Activated naive CD4-positive, alpha-beta T cell treated with Interleukin-2 at 50 U/mL for 16 hours (primary cell): ENCODE data around the gene CYP11A1.

Source experiments
- DNase-seq: peaks from one replicate; pipeline ENCODE4 v3.0.0-alpha.2; 2020

The CYP11A1 gene

DNA sequence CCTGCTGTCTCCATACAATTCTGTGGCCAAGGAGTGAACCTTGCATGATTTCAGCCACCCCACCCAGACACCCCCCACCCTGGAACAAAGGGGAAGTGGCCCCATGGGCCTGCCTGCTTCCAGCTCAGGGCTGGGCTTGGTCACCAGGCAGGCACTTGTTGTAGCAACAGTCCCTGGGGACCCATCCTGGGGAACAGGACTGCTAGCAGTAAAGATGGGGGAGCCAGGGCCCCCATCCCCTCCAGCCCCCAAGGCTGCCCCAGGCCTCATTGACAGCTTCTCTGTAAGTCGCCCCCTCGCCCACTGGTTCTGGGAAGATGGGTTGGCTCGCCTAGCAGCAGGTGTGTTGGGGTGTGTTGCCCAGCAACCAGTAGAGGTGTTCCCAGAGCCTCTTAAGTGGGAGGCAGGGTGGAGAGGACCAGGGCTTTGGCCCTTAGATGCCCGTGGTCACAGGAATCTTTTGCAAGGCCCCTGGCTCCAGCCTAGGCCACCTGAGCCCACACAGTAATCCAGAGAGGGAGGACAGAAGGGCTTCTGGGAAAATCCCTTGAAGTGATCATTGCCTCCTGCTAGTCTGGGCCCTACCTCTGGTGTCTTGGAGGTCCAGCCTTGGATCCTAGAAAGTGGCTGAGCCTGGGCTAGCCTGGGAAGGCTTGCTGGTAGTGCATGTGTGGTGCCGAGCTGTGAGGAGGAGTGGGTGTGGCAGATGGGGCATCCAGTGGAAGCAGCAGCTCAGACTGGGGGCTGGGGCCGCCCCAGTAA, 48.9 kb downstream of the CYP11A1 start:
- DNase-seq = no peak

- no peak for DNase-seq
Observed at GRCh38 chr15:74317820-74318375, 49.5 kb downstream of the CYP11A1 start.

GRCh38 chr15:74316141-74316540, 51.3 kb downstream of the CYP11A1 start:
- DNase-seq = no peak

DNA sequence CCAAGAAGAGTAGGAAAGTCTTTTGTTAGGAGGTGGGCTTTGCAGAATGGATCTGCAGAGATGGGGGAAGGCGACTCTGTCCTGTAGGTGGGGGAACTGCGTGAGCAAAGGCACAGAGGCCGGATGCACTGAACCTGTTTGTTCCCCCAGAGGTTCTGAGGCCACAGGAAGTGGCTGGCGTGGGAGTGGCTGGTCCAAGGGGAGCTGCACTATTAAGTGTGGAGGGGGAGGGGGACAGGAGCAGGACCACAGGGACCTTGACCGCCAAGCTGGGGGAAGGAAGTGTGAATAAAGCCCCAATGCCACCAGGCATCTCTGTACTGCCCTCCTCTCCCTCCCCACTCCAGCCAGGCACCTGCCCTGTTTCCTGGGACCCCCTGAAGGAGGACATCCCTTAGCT, 51.8 kb downstream of the CYP11A1 start:
- no peak for DNase-seq

DNA sequence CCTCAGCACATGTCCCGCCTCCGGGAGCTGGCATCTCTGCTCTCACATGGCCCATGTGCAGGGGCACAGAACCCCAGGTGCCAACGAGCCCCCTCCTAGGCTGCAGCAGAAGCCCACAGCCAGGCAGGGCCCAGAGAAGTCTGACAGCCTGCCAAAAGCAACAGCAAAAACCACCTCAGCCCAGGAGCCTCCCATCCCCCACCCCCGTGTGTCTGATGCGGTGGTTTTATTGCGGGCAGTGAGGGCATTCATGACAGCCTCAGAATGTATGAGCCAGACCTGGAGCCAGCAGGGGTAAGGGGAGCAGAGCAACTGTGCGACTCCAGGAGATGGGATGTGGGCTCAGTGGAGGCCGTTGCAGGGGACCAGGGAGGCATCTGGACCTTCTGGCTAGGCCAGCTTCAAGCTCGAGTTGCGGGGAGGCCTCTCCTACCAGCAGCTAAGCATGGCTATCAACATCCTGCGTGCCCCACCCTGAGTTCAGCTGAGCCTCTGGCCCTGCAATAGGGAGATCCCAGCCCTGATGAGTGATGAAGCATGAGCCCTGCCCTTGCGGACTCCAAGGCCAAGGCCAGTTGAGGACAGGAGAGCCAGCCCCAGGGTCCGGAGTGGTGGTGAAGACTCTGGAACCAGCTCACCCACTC, 52.5 kb downstream of the CYP11A1 start:
- peak; percentile 4 for DNase-seq

GRCh38 chr15:74313889-74314288, 53.6 kb downstream of the CYP11A1 start:
- no peak for DNase-seq

GRCh38 chr15:74312445-74313007, 54.9 kb downstream of the CYP11A1 start:
- no peak for DNase-seq

- no peak for DNase-seq
Observed at GRCh38 chr15:74311734-74312444, 55.6 kb downstream of the CYP11A1 start.

DNA sequence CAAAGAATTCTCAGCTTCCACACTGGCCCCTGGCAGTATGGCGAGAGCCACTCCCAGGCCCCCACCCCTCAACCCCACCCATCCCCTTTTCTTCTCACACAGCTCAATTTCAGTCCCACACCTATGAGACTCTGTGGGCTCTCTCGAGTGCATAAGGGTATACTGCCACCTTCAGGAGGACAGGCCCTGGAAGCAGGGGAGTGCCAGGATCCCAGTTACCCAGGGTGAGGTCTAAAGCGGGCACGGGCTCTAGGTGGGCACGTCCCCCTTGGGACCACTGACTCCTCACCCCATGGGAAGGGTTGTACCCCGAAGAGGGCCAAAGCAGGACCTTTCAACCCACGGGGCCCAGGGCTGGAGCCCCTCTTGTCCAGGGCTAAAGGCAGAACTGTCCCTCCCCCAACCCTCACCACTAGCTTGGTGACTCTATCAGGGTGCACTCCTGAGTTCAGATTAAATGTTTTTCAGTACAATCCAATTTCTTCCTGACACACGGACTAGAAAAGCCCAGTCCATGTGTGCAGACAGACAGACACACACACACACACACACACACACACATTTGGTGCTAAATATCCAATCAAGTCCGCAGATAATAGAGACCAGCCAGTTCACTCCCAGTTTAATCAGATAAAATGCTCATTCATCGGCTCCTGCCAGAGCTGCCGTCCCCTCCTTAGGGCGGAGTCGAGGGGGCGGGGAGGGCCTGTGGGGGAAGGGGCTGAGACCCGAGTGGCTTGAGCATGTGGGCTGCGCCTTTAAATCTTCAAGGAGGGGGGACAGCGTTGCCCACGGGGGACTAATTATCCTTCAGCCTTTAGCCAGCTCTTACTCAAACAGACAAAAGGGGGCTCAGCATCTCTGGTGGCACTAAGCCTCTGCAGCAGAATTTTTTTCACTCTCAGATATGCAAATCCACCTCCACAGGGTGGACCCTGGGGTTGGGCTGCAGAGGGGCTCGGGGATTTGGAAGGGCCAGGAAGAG, 59.3 kb downstream of the CYP11A1 start:
- DNase-seq = peak; percentile 4

DNA sequence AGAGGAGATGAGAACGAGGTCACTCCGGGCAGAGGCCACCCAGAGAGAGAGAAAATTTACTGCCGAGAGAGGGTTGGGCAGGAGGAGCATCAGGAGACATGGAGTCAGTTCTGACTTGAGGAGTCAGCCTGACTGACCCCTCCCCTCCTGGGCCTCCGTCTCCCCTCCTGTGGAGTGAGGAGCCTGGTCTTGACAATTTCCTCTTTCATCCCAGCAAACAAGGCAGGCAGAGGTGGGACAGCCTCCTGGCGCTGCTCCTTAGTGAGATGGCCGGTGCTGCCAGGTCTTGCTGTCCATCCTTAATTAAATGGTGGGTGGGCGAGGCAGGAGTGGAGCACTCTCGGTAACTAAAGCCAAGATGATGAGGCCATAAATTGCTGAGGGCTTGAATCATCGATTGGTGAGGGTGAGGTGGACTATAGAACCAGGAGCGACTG, 60.6 kb downstream of the CYP11A1 start:
- no peak for DNase-seq

- DNase-seq = no peak
Observed at GRCh38 chr15:74305687-74306086, 61.8 kb downstream of the CYP11A1 start.

DNA sequence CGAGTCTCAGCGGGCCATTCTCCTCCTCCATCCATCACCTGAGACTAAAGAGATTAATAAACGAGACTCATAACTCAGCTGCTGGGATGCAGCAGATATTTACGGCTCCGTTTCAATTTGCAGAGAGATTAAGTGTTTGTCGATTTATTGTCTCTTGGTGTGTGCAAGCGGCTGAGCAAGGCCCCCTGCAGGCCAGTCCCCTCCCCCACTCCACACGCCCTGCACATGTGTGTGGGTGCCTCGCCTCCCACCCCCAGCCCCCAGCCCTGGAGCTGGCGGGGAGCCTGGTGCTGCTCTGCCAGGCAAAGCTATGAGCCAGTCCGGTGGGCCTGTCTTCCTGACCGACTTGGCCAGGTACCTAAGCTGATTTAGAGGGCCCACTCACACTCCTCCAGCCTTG, 63.0 kb downstream of the CYP11A1 start:
- no peak for DNase-seq

DNA sequence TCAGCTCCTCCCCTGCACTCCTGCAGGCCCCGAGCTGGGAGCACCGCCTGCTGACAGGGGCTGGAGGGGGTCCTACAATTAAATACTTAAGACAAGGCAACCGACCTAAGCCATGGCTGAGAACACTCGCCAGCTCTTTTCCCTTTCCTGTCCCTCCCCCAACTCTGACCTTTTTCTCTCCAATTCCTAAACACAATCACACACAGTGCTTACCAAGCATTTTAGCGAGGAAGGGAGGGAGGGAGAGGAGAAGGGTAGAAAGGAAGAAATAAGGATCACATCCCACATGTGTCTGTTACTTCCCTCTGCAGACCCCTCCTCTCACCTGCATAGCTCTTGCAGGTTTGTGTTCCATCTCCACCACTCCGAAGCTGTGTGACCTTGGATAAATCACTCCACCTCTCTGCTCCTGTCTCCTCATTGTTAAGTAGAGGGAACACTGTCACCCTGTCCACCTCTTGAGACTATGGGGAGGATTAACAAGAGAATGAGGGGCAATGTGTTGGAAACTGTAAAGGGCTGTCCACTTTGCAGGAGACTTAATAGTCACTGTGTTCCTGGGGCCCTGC, 63.6 kb downstream of the CYP11A1 start:
- no peak for DNase-seq

DNA sequence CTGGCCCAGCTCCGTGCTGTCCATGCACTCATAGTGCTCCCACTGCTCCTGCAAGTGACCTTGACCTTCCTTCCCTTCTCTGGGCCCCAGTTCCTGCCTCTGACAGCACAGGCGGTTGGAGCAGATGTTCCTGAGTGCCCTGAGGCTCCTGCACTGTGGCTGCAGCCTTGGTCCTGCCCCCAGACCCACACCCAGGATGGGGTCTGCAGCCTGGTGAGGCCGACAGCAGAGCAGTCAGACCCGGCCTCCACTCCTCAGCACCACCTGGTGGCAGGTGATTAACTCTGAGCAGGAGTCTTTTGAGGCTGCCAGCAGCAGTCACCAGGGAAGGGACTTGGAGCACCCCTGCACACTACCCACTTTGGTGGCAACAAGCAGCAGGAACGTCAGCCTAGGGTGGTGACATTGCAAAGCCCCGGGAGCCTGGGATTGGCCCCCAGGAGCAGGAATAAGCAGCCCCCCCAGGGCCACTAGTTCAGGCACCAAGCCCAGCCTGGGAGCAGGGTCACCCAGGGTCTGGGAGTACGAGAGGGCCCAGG, 64.6 kb downstream of the CYP11A1 start:
- peak; percentile 34 for DNase-seq

DNA sequence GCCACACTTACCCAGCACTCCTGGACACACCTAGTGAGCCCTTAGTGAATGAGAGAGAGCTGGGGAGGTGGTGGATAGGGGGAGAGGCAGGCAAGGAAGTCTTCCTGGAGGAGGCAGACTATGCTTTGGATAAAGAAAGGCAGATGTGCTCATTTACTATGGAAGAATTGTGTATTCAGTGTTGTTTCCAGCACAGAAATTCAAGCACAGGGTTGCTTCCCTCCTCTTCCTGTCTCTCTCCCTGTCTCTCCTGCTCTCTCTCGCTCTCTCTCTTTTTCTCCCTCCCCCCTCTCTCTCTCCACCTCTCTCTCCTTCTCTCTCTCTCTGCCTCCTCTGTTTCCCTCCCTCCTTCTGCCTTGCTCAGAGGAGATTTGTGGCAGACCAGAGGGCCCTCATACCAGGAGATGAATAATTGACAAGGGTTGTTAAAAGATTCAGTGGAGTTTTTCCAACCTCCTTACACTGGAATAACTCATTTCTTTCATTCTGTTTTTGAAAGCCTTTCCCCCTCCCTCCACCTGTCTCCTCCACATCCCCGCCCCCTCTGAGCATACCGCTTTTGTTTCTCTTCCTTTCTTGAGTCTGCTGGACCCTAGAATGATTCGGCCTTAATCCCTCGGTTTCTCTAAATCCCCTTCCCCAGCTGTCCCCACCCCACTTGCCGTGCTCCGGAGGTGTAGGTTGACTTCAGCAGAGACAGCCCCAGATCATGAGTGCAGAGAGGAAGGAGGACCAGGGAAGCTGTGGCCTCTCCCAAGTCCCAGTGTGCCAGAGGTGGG, 65.7 kb downstream of the CYP11A1 start:
- DNase-seq = no peak

DNA sequence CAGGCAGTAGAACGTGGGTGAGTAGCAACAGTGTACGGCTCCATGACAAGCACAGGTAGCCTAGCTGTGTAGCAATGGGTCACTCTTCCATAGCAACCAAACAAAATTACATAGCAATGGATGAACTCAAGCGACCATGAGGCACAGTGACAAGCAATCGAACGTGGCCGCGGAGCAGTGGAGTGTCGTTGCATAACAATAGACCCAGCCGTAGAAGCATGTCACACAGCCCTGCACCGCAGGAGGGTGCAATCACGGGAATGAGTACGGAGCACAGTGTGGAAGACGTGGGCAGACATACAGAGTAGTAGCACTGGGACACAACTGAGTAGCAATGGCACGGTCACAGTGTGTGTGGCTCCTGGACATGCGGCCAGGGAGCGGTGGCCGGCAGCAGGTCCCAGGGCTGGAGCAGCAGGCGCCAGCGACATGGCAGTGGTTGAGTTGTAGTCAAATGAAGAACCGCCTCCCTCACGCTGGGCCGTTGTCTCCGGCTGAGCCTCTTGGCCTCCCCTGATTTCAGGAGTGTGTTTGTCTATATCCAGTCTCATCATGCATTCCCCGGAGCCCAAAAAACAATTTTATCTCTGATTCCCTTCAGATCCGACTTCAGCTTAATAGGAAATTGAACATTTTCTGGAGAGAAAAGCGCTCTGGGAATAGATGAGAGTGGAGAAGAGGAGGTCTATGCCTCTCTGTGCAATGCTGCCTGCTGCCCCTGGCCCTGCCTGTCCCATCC, 67.2 kb downstream of the CYP11A1 start:
- no peak for DNase-seq

GRCh38 chr15:74297887-74298286, 69.6 kb downstream of the CYP11A1 start:
- no peak for DNase-seq

- no peak for DNase-seq
Observed at GRCh38 chr15:74295800-74296199, 71.6 kb downstream of the CYP11A1 start.

DNA sequence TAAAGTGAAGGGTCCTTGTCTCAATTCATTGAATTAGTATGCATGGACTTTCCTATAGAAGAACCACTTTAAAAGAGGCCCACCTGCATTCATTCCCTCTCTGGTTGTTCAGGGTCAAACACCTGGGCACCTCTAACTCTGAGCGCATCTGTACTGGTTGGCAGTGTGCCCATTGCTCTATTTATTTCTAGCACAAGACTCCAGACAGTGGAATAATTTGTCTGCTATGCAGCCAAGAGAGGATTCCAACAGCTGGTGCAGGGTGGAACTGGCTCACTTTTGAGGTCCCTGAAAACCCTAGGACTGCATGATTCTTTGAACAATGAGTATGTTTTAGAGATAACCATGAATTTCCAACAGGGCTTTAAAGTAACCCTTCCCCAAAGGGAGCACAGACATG, 73.4 kb downstream of the CYP11A1 start:
- no peak for DNase-seq
